22Rv1 (cell line): ENCODE results near the gene STAG2.

ENCODE experiments used
- H3K27ac ChIP-seq: fragments of 450-650 bp; 2 replicates; pipeline ENCODE4 v1.5.1; 2017
- CTCF ChIP-seq: fragments of 450-650 bp; IDR thresholded peaks from 2 replicates; pipeline ENCODE4 v1.5.1; 2017; ENCODE audit warnings: mild to moderate bottlenecking
- ZFX ChIP-seq: fragments of 450-650 bp; IDR thresholded peaks from 2 replicates; pipeline ENCODE4 v1.6.1; 2017; ENCODE audit warnings: antibody characterized with exemption, borderline replicate concordance

Gene STAG2

GRCh38 chrX:124010566-124010965 lies 49.1 kb downstream of the STAG2 start:
- H3K27ac ChIP-seq, result no peak overlapping the region
- no peak for TF ChIP-seq CTCF
- no peak for TF ChIP-seq ZFX

GRCh38 chrX:124015721-124016120 lies 54.2 kb downstream of the STAG2 start:
- TF ChIP-seq CTCF, result no peak
- TF ChIP-seq ZFX, result no peak
- no peak overlapping the region for H3K27ac ChIP-seq

GRCh38 chrX:124016825-124017224 lies 55.3 kb downstream of the STAG2 start:
- no peak for TF ChIP-seq ZFX
- TF ChIP-seq CTCF, result no peak
- no peak overlapping the region for H3K27ac ChIP-seq

- H3K27ac ChIP-seq, result no peak overlapping the region
- TF ChIP-seq CTCF, result no peak
- TF ChIP-seq ZFX, result no peak
Observed at GRCh38 chrX:124018023-124018422, 56.5 kb downstream of the STAG2 start.

- TF ChIP-seq CTCF (no peak), ZFX (no peak)
- H3K27ac ChIP-seq, result no peak overlapping the region
Observed at GRCh38 chrX:124023838-124024238, 62.3 kb downstream of the STAG2 start.

- TF ChIP-seq CTCF (no peak), ZFX (no peak)
- no peak overlapping the region for H3K27ac ChIP-seq
Observed at GRCh38 chrX:124026529-124026928, 65.0 kb downstream of the STAG2 start.

GRCh38 chrX:124028182-124028581 lies 66.7 kb downstream of the STAG2 start:
- no peak overlapping the region for H3K27ac ChIP-seq
- TF ChIP-seq ZFX (no peak), CTCF (no peak)
